Endothelial cell (in vitro differentiated cells): ENCODE measurements around the gene PHLPP2. TPM values are rescaled to one million over a fixed set of nuclear protein-coding genes. Genes with fewer than 3 reads are reported as not detected.

Source experiments
- DNase-seq: peaks from one replicate; pipeline ENCODE4 v3.0.0; 2021; ENCODE audit warnings: low spot score
- H3K27ac Mint-ChIP-seq: one replicate; pipeline ENCODE4 v1.8.0; 2021; ENCODE audit warnings: mixed read lengths, inconsistent platforms; ENCODE audit not compliant: unreplicated experiment
- H3K27me3 Mint-ChIP-seq: one replicate; pipeline ENCODE4 v1.8.0; 2021; ENCODE audit warnings: mild to moderate bottlenecking, moderate library complexity, mixed read lengths, inconsistent platforms; ENCODE audit not compliant: unreplicated experiment
- H3K36me3 Mint-ChIP-seq: one replicate; pipeline ENCODE4 v1.8.0; 2021; ENCODE audit warnings: mild to moderate bottlenecking, low read depth, mixed read lengths, inconsistent platforms; ENCODE audit not compliant: unreplicated experiment
- H3K4me1 Mint-ChIP-seq: one replicate; pipeline ENCODE4 v1.8.0; 2021; ENCODE audit warnings: mild to moderate bottlenecking, mixed read lengths, inconsistent platforms; ENCODE audit not compliant: unreplicated experiment
- H3K4me3 Mint-ChIP-seq: one replicate; pipeline ENCODE4 v1.8.0; 2021; ENCODE audit warnings: mild to moderate bottlenecking, mixed read lengths, inconsistent platforms; ENCODE audit not compliant: unreplicated experiment
- H3K9me3 Mint-ChIP-seq: one replicate; pipeline ENCODE4 v1.8.0; 2021; ENCODE audit warnings: mixed read lengths, inconsistent platforms; ENCODE audit not compliant: unreplicated experiment
- CTCF ChIP-seq: fragments of 200-600 bp; sonication (generic); IDR thresholded peaks from one replicate; pipeline ENCODE4 v1.5.0; 2021; ENCODE audit warnings: antibody characterized with exemption; ENCODE audit not compliant: unreplicated experiment
- total RNA-seq: library from RNA; stranded (reverse); fragmentation: NEBNext Ultra II Directional; extraction: Animal tissue kit (Norgen Biotek cat#: 25700); gene quantifications from one replicate; pipeline ENCODE4 v1.2.1, GENCODE V29; 2021; ENCODE audit not compliant: unreplicated experiment

PHLPP2 gene
- total RNA-seq, 1 donor from 2014 or later, result 7.3 TPM

- no peak for DNase-seq
- TF ChIP-seq CTCF, result no peak
- no peaks in the 10 kb centered on the region for H3K9me3 Mint-ChIP-seq
- H3K4me1 Mint-ChIP-seq, result no peaks in the 10 kb centered on the region
- no peak overlapping the region for H3K27ac Mint-ChIP-seq
- H3K36me3 Mint-ChIP-seq, result peaks cover 35% of the 10 kb centered on the region
- peak overlapping the region; percentile 15 for H3K4me3 Mint-ChIP-seq
- H3K27me3 Mint-ChIP-seq, result peaks cover 2% of the 10 kb centered on the region
These were observed 8.1 kb upstream of the PHLPP2 start for GRCh38 chr16:71732587-71732986.

GRCh38 chr16:71727551-71728324, 3.2 kb upstream of the PHLPP2 start:
- no peak for DNase-seq
- Mint-ChIP-seq H3K4me1 (peaks cover 12% of the 10 kb centered on the region), H3K27me3 (peaks cover 3% of the 10 kb centered on the region), H3K4me3 (no peak overlapping the region), H3K27ac (no peak overlapping the region), H3K36me3 (peaks cover 18% of the 10 kb centered on the region), H3K9me3 (no peaks in the 10 kb centered on the region)
- TF ChIP-seq CTCF, result no peak

GRCh38 chr16:71726476-71727315, 2.2 kb upstream of the PHLPP2 start:
- DNase-seq, result no peak
- H3K27ac Mint-ChIP-seq, result no peak overlapping the region
- peaks cover 7% of the 10 kb centered on the region for H3K36me3 Mint-ChIP-seq
- no peaks in the 10 kb centered on the region for H3K9me3 Mint-ChIP-seq
- H3K4me1 Mint-ChIP-seq, result peaks cover 12% of the 10 kb centered on the region
- TF ChIP-seq CTCF, result no peak
- H3K27me3 Mint-ChIP-seq, result peaks cover 3% of the 10 kb centered on the region
- H3K4me3 Mint-ChIP-seq, result no peak overlapping the region

- Mint-ChIP-seq H3K4me1 (peaks cover 12% of the 10 kb centered on the region), H3K27ac (no peak overlapping the region), H3K36me3 (no peaks in the 10 kb centered on the region), H3K27me3 (peaks cover 3% of the 10 kb centered on the region), H3K9me3 (no peaks in the 10 kb centered on the region), H3K4me3 (peak overlapping the region; percentile 93)
- peak; percentile 75 for DNase-seq
- TF ChIP-seq CTCF, result no peak
These were observed 773 bp downstream of the PHLPP2 start for GRCh38 chr16:71723537-71724319.
